Activated CD4-positive, CD25-positive, alpha-beta regulatory T cell treated with anti-CD3 and anti-CD28 coated beads, Interleukin-2, amount 50 U/mL, for 72 hours (primary cell): ENCODE measurements around the gene IRS2.
"Not testable (repeated sequence)": the region's sequence is repeated elsewhere in the genome, so short reads cannot be mapped to it uniquely, and the experiment has no call there.

ENCODE experiments used
- DNase-seq: peaks from one replicate; pipeline ENCODE4 v3.0.0; 2021

IRS2 gene, protein sequence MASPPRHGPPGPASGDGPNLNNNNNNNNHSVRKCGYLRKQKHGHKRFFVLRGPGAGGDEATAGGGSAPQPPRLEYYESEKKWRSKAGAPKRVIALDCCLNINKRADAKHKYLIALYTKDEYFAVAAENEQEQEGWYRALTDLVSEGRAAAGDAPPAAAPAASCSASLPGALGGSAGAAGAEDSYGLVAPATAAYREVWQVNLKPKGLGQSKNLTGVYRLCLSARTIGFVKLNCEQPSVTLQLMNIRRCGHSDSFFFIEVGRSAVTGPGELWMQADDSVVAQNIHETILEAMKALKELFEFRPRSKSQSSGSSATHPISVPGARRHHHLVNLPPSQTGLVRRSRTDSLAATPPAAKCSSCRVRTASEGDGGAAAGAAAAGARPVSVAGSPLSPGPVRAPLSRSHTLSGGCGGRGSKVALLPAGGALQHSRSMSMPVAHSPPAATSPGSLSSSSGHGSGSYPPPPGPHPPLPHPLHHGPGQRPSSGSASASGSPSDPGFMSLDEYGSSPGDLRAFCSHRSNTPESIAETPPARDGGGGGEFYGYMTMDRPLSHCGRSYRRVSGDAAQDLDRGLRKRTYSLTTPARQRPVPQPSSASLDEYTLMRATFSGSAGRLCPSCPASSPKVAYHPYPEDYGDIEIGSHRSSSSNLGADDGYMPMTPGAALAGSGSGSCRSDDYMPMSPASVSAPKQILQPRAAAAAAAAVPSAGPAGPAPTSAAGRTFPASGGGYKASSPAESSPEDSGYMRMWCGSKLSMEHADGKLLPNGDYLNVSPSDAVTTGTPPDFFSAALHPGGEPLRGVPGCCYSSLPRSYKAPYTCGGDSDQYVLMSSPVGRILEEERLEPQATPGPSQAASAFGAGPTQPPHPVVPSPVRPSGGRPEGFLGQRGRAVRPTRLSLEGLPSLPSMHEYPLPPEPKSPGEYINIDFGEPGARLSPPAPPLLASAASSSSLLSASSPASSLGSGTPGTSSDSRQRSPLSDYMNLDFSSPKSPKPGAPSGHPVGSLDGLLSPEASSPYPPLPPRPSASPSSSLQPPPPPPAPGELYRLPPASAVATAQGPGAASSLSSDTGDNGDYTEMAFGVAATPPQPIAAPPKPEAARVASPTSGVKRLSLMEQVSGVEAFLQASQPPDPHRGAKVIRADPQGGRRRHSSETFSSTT (N-terminal part only)

DNA sequence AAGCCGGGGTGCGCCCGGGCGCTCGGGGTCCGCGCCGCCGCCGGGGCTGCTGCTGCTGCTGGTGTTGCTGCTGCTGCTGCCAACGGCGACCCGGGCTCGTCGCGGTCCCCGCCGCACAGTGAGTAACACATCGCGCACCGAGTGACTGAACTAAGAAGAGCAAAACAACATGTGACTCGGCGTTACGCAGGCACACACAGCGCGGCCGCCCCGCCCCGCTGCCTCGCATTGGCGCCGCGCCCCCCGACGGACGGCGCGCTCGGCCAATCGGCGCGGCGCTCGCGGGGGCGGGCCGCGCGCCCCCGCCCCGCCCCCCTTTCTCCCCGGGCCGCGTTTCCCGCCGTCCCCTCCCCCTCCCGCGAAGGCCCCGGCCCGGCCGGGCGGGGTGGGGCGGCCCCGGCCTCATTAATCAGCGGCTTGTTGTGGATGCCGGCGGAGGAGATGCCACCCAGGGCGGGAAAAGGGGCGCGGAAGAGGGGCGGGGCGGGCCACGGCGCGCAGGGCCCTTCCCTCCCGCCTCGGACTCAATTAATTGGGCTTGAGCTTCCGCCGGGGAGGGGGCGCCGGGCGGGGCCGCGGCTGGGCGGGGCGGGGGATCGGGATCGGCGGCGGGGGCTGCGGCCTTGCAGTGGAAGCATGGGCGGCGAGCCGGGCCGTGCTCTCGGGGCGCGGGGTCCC, at the start of gene IRS2:
Gene IRS2 (minus strand): TSS at position 127 of the 678 bp plus-strand sequence. CDS start 530 bp downstream, outside the sequence.
- DNase-seq = peak; percentile 89

DNA sequence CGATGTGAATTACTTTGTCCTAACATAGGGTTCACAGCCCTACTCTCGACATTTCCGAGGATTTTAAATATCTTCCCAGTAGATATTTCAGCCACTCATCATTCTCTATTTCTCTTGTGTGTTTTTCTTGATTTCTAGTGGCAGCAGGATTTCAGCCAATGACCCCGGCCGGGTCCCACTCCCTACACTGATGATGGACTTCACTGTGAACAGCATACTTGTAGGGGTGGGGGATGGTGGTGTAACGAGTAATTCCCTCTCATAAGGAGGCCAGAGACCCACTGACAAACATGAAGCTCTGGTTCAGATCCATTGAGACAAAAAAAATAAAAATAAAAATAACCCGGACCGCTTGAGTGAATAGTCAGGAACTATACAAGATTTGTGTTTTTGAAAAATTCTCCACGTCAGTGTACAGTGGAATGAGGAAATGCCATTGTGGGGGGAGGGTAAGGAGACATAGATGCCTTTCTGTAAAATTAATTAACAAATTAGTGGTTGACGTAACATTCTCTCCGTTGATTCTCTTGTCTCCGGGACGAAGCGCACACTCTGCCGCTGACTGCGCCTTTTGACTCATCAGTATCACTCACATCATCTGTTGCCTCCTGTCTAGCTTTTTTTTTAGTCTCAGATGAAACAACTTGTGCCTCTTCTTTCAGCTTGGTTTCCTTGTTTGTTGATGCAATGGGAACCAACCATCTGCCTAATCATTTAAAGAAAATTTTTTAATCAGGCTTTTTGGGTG, 48.8 kb upstream of the IRS2 start:
- DNase-seq = no peak

DNA sequence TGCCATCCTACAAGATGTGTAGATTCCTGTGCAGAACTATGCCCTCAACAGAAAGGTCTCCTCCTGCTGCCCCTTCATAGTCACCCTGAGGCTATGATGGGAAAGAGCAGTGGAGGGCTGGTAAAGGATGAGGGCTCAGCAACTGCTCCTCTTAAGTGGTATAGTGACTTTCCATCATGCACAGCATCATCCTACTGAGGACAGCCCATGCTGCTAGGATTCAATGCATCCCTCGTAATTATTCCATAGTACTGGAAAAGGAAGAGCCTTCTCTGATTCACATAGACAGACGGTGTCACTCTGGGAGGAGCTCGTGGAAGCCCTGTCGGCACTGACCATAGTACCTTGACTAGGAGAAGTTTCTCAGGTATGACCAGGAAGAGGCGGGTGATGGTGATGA, 47.6 kb upstream of the IRS2 start:
- DNase-seq = no peak

DNA sequence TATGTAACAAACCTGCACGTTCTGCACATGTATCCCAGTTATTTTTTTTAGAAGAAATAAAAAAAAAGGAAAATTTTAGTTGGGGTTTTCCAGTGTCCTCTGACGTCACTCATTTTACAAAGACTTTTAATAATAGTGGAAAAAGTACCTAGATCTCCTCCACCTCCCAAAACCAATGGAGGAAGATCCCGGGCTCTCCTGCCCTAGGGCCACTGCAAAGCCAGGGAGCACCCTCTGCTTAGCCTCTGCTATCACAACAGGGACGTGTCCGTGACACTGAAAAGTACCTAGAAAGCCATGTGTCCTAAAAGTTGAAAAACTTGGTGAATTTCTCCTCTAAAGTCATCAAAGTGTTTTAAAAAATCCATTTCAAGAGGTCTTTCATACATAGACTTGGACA, 46.7 kb upstream of the IRS2 start:
- DNase-seq = no peak

DNA sequence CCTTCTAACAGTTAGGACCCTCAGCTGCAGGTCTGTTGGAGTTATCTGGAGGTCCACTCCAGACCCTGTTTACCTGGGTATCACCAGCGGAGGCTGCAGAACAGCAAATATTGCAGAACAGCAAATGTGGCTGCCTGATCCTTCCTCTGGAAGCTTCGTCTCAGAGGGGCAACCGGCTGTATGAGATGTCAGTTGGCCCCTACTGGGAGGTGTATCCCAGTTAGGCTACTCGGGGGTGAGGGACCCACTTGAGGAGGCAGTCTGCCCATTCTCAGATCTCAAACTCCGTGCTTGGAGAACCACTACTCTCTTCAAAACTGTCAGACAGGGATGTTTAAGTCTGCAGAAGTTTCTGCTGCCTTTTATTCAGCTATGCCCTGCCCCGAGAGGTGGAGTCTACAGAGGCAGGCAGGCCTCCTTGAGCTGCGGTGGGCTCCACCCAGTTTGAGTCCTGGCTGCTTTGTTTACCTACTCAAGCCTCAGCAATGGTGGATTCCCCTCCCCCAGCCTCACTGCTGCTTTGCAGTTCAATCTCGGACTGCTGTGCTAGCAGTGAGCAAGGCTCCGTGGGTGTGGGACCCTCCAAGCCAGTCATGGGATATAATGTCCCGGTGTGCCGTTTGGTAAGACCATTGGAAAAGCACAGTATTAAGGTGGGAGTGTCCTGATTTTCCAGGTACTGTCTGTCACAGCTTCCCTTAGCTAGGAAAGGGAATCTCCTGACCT, 42.4 kb upstream of the IRS2 start:
- not testable (repeated sequence) for DNase-seq

DNA sequence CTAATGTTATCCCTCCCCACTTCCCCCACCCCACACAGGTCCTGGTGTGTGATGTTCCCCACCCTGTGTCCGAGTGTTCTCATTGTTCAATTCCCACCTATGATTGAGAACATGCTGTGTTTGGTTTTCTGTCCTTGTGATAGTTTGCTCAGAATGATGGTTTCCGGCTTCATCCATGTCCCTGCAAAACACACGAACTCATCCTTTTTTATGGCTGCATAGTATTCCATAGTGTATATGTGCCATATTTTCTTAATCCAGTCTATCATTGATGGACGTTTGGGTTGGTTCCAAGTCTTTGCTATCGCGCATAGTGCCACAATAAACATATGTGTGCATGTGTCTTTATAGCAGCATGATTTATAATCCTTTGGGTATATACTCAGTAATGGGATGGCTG, 36.8 kb upstream of the IRS2 start:
- not testable (repeated sequence) for DNase-seq

DNA sequence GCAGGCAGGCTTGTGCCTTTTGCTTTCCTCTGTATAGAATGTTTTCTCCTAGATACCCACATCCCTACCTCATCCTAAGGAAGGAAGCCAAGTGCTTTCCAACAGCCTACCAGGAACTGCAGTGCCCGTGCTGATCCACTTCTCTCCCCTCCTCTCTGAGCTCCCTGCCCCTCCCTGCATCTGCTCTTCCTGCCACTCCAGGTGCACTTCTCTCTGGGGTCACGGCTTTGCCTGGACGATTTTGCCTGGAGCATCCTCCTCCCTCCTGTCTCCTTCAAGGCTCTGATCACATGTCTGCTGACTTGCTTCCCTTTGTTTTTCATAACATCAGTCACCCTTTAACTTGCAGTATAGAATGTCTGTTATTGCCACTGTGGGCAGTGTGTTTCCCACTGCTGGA, 34.7 kb upstream of the IRS2 start:
- DNase-seq = no peak

DNA sequence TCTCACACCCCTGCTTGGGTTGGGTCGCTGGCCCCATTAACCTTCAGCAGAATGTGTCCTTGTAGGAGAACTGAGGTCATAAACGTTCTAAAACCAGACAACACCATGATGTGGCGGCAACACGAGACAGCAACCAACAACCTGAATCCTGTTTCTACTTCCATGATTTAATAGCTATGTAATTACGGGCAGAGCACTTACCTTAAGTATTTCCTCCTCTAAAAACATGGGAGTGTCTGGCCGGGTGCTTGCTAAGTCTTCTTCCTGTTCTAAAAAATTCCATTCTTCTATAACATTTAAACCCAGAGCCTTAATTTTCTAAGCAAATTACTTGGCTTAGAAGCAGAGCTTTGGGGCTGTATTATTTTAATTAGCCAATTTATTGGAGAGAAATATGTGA, 33.5 kb upstream of the IRS2 start:
- DNase-seq = no peak

DNA sequence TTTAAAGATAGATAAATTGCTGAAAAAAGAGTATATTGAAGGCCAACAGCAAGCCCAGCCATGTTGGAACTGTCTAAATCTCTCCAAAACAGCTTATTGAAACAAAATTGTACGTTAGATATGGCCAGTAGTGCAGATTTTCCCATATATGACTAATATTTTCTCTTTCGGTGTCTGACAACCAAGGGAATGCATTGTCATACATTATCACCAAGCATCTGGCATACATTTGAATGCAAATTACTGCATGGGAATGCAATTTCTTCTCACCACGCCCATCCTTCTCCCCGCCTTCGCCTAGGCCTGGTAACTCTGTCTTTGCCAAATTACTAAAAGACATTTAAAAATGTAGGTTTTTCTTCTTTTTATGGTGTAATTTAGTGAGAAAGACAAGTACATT, 32.5 kb upstream of the IRS2 start:
- no peak for DNase-seq

DNA sequence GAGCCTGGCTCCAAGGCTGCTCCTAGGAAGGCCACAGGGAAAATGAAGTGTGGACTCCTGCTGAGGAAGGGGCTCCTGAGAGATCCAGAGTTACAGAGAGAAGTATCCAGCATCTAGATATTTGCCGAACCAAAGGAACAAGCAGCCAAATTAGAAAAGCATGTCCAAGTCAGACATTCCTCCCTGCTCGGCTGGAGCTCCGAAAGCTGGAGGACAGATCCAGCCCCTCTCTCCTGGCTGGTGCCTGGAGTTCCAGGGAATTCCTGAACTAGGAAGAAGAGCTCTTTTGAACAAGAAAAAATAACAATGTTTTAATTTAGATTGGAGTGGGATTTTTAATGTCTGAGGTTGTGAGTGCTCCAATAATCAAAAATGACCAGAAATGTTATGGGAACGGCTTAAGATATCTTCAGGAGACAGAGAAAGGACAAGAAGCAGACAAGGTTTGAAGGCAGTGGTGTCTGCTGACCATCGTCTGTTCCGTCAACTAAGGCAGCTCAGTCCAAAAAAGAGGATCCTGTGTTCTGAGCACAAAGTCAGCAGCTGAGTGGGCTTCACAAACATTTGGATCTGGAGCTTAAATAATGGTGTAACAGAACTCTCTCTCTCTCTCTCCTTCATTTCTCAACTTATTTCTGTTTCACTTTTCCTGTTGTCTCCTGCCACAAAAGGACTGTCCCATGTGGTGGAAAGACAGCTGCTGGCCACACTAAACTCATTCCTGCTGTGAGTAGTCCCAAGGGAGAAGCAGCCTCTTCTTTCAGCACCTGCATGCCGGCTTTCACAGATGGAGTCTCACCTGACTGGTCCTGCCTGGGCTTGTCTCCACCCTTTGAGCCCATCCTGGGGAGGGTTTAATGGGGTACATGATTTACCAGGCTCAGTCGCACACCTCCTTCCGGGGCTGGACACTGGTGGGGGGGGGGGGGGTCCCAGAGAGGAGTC, 31.5 kb upstream of the IRS2 start:
- DNase-seq = no peak

DNA sequence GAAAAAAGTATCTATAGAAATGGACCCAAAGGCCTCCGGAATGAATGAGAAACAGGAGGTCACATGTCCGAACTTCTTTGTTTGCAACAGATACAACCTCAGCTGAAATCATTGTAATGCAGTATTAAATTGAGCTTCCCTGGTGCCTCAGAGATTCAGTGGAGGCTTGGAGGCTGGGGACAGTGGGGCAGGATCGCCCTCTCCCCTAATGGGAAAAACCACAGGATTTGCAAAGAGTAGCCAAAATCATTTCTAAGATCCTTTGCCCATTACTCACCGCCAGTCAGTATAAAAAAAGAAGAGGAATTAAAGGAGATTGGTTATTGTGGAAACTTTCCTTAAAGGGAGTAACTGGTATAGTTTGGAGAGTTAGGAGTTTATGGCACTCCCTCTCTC, 30.4 kb upstream of the IRS2 start:
- DNase-seq = no peak

DNA sequence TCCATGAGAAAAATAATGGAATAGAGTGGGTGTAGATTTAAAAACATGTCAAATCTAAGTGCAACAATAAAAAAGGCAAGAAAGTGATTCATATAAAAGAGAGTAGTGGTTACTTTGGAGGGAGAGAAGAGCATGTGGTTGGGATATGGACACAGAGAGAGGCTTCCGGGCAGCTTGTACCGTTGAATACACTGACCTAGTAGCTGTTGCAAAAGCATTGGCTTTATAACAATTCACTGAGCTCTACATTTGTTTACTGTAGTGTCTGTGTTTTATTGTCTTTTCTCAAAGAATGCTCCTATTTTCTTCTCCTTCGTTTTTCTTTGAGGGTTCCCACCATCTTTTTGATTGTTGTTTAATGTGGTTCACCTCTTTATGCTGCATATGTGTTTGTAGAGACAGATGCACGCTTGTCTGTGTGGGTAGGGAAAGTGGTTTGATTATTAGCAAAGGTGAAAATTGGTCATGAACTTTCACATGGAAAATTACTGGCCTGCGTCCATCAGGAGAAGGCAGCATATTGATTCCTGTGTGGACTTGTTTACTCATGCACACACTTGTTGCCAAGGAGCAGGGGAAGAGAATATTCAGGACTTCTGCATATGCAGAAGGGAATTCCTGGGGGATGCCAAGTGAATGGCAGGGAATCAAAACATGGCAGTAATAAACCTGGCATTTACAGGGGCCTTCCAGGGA, 29.9 kb upstream of the IRS2 start:
- DNase-seq = no peak

DNA sequence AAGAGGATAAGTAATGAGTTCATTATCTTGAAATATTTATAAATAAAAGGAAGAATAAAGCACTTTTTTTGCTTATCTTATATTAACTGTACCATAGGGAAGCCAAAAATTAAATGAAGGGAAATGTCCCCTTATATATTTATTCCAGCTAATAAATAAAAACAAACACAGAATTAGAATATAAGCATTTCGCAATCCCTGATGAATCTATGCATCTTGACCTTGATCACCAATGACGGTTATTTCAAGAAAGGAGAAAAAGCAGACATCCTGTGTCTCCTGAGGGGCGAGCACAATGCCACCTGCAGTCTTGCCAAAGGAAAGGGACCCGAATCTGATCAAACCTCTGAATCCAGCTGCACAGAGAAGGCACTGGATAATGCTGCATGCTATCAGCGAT, 29.3 kb upstream of the IRS2 start:
- DNase-seq = no peak

DNA sequence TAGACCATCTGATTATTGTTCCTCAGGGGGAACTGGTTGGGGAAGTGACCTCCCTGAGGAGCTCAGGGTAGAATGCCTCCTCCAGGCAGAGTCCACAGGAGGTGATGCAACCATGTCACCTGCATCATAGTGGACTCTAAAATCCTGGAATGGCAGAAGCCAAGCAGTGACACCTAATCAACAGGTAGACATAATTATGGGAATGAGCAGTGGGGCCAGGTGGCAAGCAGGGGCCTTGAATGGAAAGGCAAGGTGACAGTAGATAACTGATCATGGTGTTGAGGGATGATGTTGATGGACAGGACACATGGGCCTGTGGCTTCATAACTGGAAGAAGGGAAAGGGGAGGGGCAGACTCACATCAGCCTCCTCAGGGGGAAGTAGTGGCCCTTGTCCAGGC, 27.3 kb upstream of the IRS2 start:
- DNase-seq = no peak

DNA sequence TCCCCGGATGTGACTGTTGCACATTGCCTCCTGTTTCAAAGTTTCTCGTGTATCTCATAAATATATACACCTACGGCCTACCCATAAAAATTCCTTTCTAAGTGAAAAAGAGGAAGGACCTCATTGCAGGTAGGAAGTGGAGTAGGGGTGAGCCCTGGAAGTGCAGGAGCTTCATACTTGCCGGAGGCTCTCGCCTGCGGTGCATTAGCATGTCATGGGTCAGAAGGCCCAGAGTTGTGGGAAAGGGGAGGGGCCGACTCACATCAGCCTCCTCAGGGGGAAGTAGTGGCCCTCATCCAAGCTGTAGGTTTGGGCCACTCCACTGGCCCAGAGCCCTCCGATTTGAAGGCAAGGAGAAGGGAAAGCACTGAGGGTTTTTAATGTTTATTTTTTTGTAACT, 26.0 kb upstream of the IRS2 start:
- no peak for DNase-seq

DNA sequence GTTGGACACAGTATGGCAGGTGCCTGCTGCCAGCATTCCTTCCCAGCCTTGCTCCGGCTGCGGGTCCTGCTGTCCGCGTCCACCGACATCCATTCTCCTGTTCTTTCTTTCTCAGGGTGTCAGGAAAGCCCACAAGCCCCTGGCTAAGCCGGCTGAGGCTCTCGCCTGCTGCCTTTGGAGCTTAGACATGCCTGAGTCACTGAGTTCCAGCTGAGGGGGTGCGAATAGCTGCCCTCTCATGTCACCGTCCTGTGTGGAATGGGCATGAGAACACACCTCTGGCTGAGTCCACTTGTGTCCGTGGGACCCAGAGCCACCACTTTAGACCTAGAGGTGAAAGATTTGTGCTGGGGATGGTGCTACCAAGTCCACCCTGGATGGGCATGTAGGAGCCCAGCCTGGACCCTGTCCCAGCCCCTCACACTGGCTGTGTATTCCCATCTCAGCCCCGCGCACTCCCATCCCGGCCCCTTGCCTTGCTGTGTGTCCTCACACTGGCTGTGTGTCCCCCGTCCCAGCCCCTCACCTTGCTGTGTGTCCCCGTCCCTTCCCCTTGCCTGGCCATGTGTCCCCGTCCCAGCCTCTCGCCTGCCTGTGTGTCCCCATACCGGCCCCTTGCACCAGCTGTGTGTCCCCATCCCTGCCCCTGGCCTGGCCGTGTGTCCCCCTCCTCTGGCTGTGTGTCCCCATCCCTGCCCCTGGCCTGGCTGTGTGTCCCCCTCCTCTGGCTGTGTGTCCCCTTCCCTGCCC, 24.6 kb upstream of the IRS2 start:
- DNase-seq = no peak

DNA sequence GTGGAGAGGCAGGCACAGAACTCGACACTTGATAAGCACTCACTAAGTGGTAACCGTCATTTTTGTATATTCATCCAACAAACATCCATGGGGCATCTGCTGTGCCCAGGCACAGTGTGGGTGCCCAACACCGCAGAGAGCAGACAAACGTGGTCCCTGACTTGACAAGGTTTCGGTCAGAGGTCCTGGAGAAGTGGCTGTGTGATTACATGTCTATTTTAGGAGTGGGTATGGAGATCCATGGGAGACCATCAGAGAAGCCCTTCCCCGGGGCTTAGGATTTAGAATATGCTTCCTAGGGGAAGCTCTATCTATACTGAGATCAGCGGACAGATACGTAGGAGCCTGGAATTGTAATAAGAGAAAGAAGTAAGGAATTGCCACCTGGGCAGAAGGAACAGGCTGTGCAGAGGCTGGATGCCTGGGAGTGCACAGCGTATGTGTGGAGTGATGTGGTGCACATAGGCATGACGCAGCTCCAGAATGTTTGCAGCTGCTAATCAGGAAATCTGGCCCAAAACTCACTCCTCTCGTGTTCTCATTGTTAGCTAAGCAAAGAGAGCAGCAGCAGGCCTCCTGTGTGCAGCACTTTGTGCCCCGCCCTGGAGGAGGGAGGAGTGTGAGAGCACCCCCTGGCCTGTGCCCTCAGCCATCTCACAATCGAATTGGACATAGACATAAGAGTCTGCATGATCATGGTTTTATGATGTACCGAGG, 23.0 kb upstream of the IRS2 start:
- no peak for DNase-seq

DNA sequence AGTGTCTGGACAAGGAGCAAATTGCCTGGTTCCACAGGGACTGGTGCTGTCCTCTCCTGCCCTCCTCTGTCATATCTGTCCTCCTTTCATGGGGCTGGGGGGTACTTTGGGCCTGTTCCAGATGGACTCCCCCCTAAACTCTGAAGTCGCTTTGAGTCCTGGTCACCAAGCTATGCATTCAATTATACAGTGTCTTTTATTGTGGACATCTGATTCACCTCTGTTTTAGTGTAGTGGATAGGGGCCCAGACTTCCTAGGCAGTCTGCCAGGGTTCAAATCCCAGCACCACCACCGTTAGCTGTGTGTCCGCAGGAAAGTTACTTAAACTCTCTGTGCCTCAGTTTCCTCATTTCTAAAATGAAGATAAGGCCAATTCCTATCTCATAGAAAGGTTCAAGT, 21.0 kb upstream of the IRS2 start:
- no peak for DNase-seq
